Spleen (tissue), 11 donors: ENCODE measurements around the gene FMOD. TPM values are rescaled to one million over a fixed set of nuclear protein-coding genes. Genes with fewer than 3 reads are reported as not detected.
A peak's percentile ranks its signal among the peaks of the same experiment; 100 is the strongest.

Experiments
- DNase-seq: peaks from one replicate; pipeline ENCODE4 v3.0.0-alpha.2; 2020
- H3K27ac ChIP-seq, 8 donors: fragments of 200-600 bp; sonication (generic) in 7 of 8; 1 replicate in 4 of 8; 2 replicates in 4 of 8; pipeline versions ENCODE4 v1.5.0 to v1.8.0; 2016 to 2021; ENCODE audit warnings: inconsistent platforms in 4 of 8, mild to moderate bottlenecking in 4 of 8, moderate library complexity in 1 of 8
- H3K27me3 ChIP-seq, 7 donors: fragments of 200-600 bp; sonication (generic) in 6 of 7; replicated peaks in 1 of 7; 1 replicate in 4 of 7; 2 replicates in 3 of 7; pipeline versions ENCODE4 v1.5.0 to v1.8.0; 2016 to 2021; ENCODE audit warnings: inconsistent platforms in 3 of 7, mild to moderate bottlenecking in 1 of 7
- H3K36me3 ChIP-seq, 6 donors: fragments of 200-600 bp; sonication (generic) in 5 of 6; 1 replicate in 4 of 6; 2 replicates in 2 of 6; pipeline versions ENCODE4 v1.5.0 to v1.8.0; 2016 to 2021; ENCODE audit warnings: inconsistent platforms in 2 of 6
- H3K4me1 ChIP-seq, 6 donors: fragments of 200-600 bp; sonication (generic) in 5 of 6; 1 replicate in 3 of 6; 2 replicates in 3 of 6; pipeline versions ENCODE4 v1.5.0 to v1.8.0; 2016 to 2021; ENCODE audit warnings: inconsistent platforms in 3 of 6
- H3K4me3 ChIP-seq, 8 donors: fragments of 200-600 bp; sonication (generic) in 7 of 8; 1 replicate in 4 of 8; 2 replicates in 4 of 8; pipeline versions ENCODE4 v1.5.0 to v1.8.0; 2016 to 2021; ENCODE audit warnings: inconsistent platforms in 4 of 8, mild to moderate bottlenecking in 4 of 8, moderate library complexity in 2 of 8
- H3K9me3 ChIP-seq, 8 donors: fragments of 200-600 bp; sonication (generic) in 7 of 8; 1 replicate in 4 of 8; 2 replicates in 4 of 8; pipeline versions ENCODE4 v1.5.0 to v1.8.0; 2016 to 2021; ENCODE audit warnings: inconsistent platforms in 4 of 8
- POLR2A ChIP-seq, 3 donors: fragments of 450-650 bp; IDR thresholded peaks; one replicate each; pipeline ENCODE4 v1.5.1; 2017; ENCODE audit warnings: antibody characterized with exemption in 3 of 3, mild to moderate bottlenecking in 1 of 3
- POLR2AphosphoS5 ChIP-seq, 3 donors: sonication (generic); formaldehyde crosslinking; IDR thresholded peaks; one replicate each; pipeline ENCODE4 v1.5.1; 2017; ENCODE audit warnings: antibody characterized with exemption in 3 of 3
- WGBS, 5 donors: extraction: QIAGEN DNeasy Blood & Tissue Kit in 3 of 5; methylation state at CpG; one replicate each; pipeline versions ENCODE4 v1.1.5 to v1.1.7; 2013 to 2018; 5-methylcytosine and 5-hydroxymethylcytosine counted together
- intact Hi-C: fragments of 100-400 bp; cut with DNase I; formaldehyde crosslinking; loops from one replicate; pipeline ENCODE4 v1.15.0; 2023; ENCODE audit warnings: low total_unique reads
- polyA plus RNA-seq, 3 donors: library from polyadenylated mRNA; stranded (reverse); fragments of 200-250 nt; gene quantifications; one replicate each; pipeline ENCODE4 v1.2.1, GENCODE V29; 2013
- total RNA-seq, 7 donors: library from RNA; depleted of rRNA in 3 of 7; stranded (reverse); fragments of >200 nt in 3 of 7; fragmentation: NEBNext Ultra II Directional in 4 of 7; extraction: Animal tissue kit (Norgen Biotek cat#: 25700) in 4 of 7; gene quantifications; one replicate each; pipeline versions ENCODE4 v1.1.0 to v1.2.1, GENCODE V29; 2016 to 2021
- TF ChIP-seq, protein P1 (sequence below), 11 experiments: fragments of 200-600 bp in 7 of 11; fragments of 450-650 bp in 4 of 11; sonication (generic) in 4 of 11; IDR thresholded peaks in 8 of 11; conservative IDR thresholded peaks in 3 of 11; 1 replicate in 7 of 11; 2 replicates in 4 of 11; pipeline versions ENCODE4 v1.4.0 to v1.8.0; 2016 to 2021; ENCODE audit warnings: antibody characterized with exemption in 11 of 11, inconsistent platforms in 4 of 11, mild to moderate bottlenecking in 1 of 11
- donor health status: healthy with polysubstance abuse.
- donor health status: DM: no; HTN: no; CAD: no; lungs with moderate emphysema.
- donor health status: DM: no; HTN: no; CAD: no.
- donor health status: Bipolar disorder and iron deficiency.
- donor health status: healthy.
- donor health status: DM: no; HTN: no; CAD: no.
- donor health status: DM: yes; HTN: yes; CAD: no.

The FMOD gene
- total and polyA plus RNA-seq, 10 donors, result 4.5 to 30.0 (median 17.0) TPM

DNA sequence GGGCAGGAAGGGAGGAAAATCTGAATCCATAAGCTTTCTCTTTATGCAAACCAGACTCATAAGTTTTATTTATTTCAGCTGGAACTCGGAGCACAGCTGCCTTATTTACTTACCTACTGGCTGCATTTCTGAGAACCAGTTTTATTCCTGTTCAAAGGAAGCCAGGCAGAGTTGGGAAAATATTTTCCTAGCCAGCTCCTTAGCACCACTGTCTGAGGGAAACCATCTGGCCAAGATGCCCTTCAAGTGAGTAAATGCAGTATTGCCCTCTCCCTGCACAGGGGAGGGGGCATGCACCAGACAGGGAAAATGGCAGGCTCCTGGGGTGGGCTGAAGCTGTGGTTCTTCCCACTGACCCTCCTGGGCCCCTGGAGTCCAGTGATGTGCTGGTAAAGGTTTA, 28.9 kb upstream of the FMOD start:
- TF ChIP-seq, protein P1, sequence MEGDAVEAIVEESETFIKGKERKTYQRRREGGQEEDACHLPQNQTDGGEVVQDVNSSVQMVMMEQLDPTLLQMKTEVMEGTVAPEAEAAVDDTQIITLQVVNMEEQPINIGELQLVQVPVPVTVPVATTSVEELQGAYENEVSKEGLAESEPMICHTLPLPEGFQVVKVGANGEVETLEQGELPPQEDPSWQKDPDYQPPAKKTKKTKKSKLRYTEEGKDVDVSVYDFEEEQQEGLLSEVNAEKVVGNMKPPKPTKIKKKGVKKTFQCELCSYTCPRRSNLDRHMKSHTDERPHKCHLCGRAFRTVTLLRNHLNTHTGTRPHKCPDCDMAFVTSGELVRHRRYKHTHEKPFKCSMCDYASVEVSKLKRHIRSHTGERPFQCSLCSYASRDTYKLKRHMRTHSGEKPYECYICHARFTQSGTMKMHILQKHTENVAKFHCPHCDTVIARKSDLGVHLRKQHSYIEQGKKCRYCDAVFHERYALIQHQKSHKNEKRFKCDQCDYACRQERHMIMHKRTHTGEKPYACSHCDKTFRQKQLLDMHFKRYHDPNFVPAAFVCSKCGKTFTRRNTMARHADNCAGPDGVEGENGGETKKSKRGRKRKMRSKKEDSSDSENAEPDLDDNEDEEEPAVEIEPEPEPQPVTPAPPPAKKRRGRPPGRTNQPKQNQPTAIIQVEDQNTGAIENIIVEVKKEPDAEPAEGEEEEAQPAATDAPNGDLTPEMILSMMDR (IDR thresholded peaks at IDR 0.05 in 8 of 11, conservative IDR thresholded peaks at IDR 0.05 in 3 of 11), result no peak
- TF ChIP-seq POLR2A (IDR thresholded peaks at IDR 0.05) (no peak), POLR2AphosphoS5 (IDR thresholded peaks at IDR 0.05) (no peak)
- WGBS, 5 donors, result 47 to 81% (median 70%) methylated on average over 1 of the region's 1 CpG
- no peaks in the 10 kb centered on the region for H3K9me3 ChIP-seq
- peak overlapping the region in 5 of 8 donors; percentile 14 to 78 (median 66) for H3K27ac ChIP-seq
- no peak overlapping the region for H3K4me3 ChIP-seq
- H3K4me1 ChIP-seq, result peaks cover 17 to 40% (median 30%) of the 10 kb centered on the region in 6 donors
- H3K27me3 ChIP-seq, result peaks cover 0 to 7% (median 0%) of the 10 kb centered on the region in 7 donors
- intact Hi-C loops, result no loop called here
- no peak for DNase-seq
- no peaks in the 10 kb centered on the region for H3K36me3 ChIP-seq

DNA sequence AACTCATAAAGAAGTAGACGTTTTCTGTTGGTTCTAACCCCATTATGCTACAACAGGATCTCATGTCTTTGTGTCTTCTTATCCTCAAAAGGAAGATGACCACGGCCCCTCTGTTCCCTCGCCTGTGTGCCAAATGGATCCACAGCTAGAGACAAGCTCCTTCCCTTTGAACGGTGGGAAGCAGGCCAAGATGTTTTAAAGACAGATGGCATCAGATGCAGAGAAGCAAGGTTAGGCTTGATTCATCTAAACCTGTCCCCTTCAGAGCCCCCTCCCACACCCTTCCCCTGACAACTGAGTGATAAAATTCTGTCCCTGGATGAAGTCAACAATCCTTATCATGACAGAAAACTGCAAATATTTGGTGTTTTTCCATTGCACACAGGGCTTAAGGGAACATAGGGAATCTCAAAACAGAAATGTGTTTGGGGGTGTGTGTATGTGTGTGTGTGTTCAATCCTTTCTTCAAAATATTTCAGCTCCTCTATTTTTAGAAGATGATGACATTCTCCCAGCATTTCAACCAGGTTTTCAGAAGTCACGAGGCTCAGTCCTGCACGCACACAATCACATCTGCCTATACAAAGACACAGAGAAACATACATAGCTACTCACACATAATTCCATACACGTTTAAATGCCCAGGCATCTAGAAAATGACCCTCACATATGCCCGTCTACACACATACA, 27.8 kb upstream of the FMOD start:
- Histone ChIP-seq H3K36me3 (no peaks in the 10 kb centered on the region), H3K9me3 (no peaks in the 10 kb centered on the region), H3K27me3 (peaks cover 0 to 7% (median 0%) of the 10 kb centered on the region in 7 donors), H3K4me1 (peaks cover 17 to 42% (median 36%) of the 10 kb centered on the region in 6 donors), H3K4me3 (no peak overlapping the region), H3K27ac (peak overlapping the region in 3 of 8 donors; percentile 14 to 66 (median 41))
- no peak for DNase-seq
- intact Hi-C loops, result no loop called here
- TF ChIP-seq POLR2AphosphoS5 (IDR thresholded peaks at IDR 0.05), result no peak
- TF ChIP-seq POLR2A (IDR thresholded peaks at IDR 0.05), result no peak
- 71 to 83% (median 72%) methylated on average over 8 of the region's 8 CpGs for WGBS, 5 donors

DNA sequence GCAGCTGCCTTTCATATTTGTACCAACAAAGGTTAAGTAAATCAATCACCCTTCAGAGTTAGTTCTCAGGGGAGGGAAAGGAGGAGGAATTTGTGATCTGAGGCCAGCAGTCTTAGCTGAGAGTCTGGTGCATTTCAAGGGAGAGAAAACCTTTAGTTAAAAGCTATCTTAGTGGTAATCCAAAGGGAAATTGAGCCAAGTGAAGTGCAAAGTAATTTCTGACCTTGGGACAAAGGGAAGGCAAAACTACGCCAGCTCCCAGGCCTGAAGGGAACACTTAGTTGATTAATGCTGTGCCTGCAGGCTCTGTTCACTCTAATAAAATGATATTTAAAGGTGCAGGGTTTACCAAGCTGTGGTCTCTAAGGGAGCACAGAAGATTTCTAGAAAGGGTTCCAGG, 23.1 kb upstream of the FMOD start:
- no peaks in the 10 kb centered on the region for H3K27me3 ChIP-seq
- no peaks in the 10 kb centered on the region for H3K9me3 ChIP-seq
- intact Hi-C loops, result no loop called here
- H3K27ac ChIP-seq, result peak overlapping the region in 6 of 8 donors; percentile 11 to 66 (median 40)
- H3K4me1 ChIP-seq, result peaks cover 0 to 22% (median 15%) of the 10 kb centered on the region in 6 donors
- H3K4me3 ChIP-seq, result no peak overlapping the region
- 48 to 74% (median 65%) methylated on average over 1 of the region's 1 CpG for WGBS, 5 donors
- no peak for DNase-seq
- no peaks in the 10 kb centered on the region for H3K36me3 ChIP-seq
- TF ChIP-seq POLR2A (IDR thresholded peaks at IDR 0.05) (no peak), POLR2AphosphoS5 (IDR thresholded peaks at IDR 0.05) (peak in 1 of 3 donors; percentile 6)

DNA sequence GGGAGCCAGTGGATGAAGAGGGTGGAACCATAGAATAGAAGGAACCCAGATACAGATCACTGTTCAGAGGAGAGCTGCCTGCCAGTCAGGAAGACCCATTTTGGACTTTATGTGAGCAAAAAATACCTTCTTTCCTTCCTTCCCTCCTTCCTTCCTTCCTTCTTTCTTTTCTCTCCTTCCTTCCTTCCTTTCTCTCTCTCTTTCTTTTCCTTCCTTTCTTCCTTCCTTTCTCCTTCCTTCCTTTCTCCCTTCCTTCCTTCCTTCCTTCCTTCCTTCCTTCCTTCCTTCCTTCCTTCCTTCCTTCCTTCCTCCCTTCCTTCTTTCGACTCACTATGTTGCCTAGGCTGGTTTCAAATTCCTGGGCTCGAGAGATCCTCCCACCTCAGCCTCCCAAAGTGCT, 22.1 kb upstream of the FMOD start:
- Histone ChIP-seq H3K4me3 (no peak overlapping the region), H3K27me3 (no peaks in the 10 kb centered on the region), H3K4me1 (peaks cover 0 to 26% (median 20%) of the 10 kb centered on the region in 6 donors), H3K27ac (peak overlapping the region in 2 of 8 donors; percentile 42 to 53), H3K9me3 (no peaks in the 10 kb centered on the region), H3K36me3 (no peaks in the 10 kb centered on the region)
- intact Hi-C loops, result no loop called here
- 57 to 87% (median 77%) methylated on average over 2 of the region's 2 CpGs for WGBS, 5 donors
- TF ChIP-seq POLR2A (IDR thresholded peaks at IDR 0.05) (no peak), POLR2AphosphoS5 (IDR thresholded peaks at IDR 0.05) (no peak)
- TF ChIP-seq, protein P1 (IDR thresholded peaks at IDR 0.05 in 8 of 11, conservative IDR thresholded peaks at IDR 0.05 in 3 of 11), result no peak
- no peak for DNase-seq

DNA sequence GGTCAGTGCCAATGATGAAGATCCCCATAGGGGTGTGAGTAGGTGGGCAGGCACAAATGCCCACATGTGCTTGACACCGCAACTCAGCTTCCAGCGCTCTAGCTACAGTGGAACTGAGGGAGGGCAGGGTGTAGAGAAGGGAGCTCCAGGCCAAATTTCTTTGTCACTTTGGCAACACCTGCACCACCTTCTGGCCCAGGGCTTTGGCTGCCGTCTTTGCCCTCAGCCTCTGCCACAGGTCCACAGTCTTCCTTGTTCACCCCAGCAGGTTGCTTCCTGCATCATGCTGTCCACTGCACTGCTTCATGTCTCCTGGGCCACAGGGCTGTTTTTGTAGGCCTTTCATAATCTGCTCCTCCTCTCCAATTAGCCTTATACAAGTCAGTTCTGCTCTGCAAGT, 20.4 kb upstream of the FMOD start:
- WGBS, 5 donors, result 87 to 97% (median 94%) methylated on average over 3 of the region's 3 CpGs
- intact Hi-C loops, result no loop called here
- Histone ChIP-seq H3K4me3 (no peak overlapping the region), H3K36me3 (no peaks in the 10 kb centered on the region), H3K27me3 (no peaks in the 10 kb centered on the region), H3K27ac (no peak overlapping the region), H3K4me1 (peaks cover 0 to 27% (median 20%) of the 10 kb centered on the region in 6 donors), H3K9me3 (no peaks in the 10 kb centered on the region)
- DNase-seq, result no peak
- TF ChIP-seq, protein P1 (IDR thresholded peaks at IDR 0.05 in 8 of 11, conservative IDR thresholded peaks at IDR 0.05 in 3 of 11), result no peak
- TF ChIP-seq POLR2A (IDR thresholded peaks at IDR 0.05) (no peak), POLR2AphosphoS5 (IDR thresholded peaks at IDR 0.05) (no peak)
